Activated T-helper 2 cell treated with anti-CD3 and anti-CD28 coated beads, Interferon-gamma antibody, Interleukin-2, Interleukin-4, amounts not matched to agents 10 μg/mL and 5 μg/mL and 100 μg/mL, durations not matched to agents 14 hours and 24 hours and 36 hours (primary cell): ENCODE results near the gene MSMP. TPM values are rescaled to one million over a fixed set of nuclear protein-coding genes. Genes with fewer than 3 reads are reported as not detected.

Experiments used
- DNase-seq: peaks from one replicate; pipeline ENCODE4 v3.0.0; 2021; ENCODE audit warnings: low spot score
- H3K27ac Mint-ChIP-seq: one replicate; pipeline ENCODE4 v1.8.0; 2021; ENCODE audit warnings: mixed read lengths
- H3K27me3 Mint-ChIP-seq: one replicate; pipeline ENCODE4 v1.8.0; 2021; ENCODE audit warnings: low read depth, mixed read lengths
- H3K36me3 Mint-ChIP-seq: one replicate; pipeline ENCODE4 v1.8.0; 2021; ENCODE audit warnings: low read depth, mixed read lengths
- H3K4me1 Mint-ChIP-seq: one replicate; pipeline ENCODE4 v1.8.0; 2021; ENCODE audit warnings: low read depth, mixed read lengths
- H3K4me3 Mint-ChIP-seq: one replicate; pipeline ENCODE4 v1.8.0; 2021; ENCODE audit warnings: low read depth, mild to moderate bottlenecking, moderate library complexity, mixed read lengths
- H3K9me3 Mint-ChIP-seq: one replicate; pipeline ENCODE4 v1.8.0; 2021; ENCODE audit warnings: mixed read lengths
- intact Hi-C: fragments of 100-400 bp; cut with micrococcal nuclease; formaldehyde crosslinking; loops from one replicate; pipeline ENCODE4 v1.15.1; 2023
- total RNA-seq: library from RNA; stranded (reverse); gene quantifications from 2 replicates; pipeline ENCODE4 v1.2.3, GENCODE V29; 2022

MSMP gene
- total RNA-seq, 1 donor from 2014 or later = 0.37 TPM

GRCh38 chr9:35723426-35723825 is 30.6 kb downstream of the MSMP start:
- no peak overlapping the region for H3K4me3 Mint-ChIP-seq
- H3K9me3 Mint-ChIP-seq = no peaks in the 10 kb centered on the region
- intact Hi-C loops = no loop called here
- H3K27me3 Mint-ChIP-seq = no peaks in the 10 kb centered on the region
- H3K4me1 Mint-ChIP-seq = peaks cover 4% of the 10 kb centered on the region
- peaks cover 62% of the 10 kb centered on the region for H3K36me3 Mint-ChIP-seq
- no peak overlapping the region for H3K27ac Mint-ChIP-seq
- no peak for DNase-seq

- H3K27ac Mint-ChIP-seq = no peak overlapping the region
- no peaks in the 10 kb centered on the region for H3K27me3 Mint-ChIP-seq
- H3K4me3 Mint-ChIP-seq = no peak overlapping the region
- intact Hi-C loops = no loop called here
- no peaks in the 10 kb centered on the region for H3K9me3 Mint-ChIP-seq
- H3K4me1 Mint-ChIP-seq = no peaks in the 10 kb centered on the region
- DNase-seq = no peak
- H3K36me3 Mint-ChIP-seq = peaks cover 82% of the 10 kb centered on the region
Measured at GRCh38 chr9:35719546-35719945, 34.5 kb downstream of the MSMP start.

GRCh38 chr9:35718721-35719511 is 35.2 kb downstream of the MSMP start:
- no peaks in the 10 kb centered on the region for H3K27me3 Mint-ChIP-seq
- H3K4me1 Mint-ChIP-seq = no peaks in the 10 kb centered on the region
- no peak for DNase-seq
- H3K27ac Mint-ChIP-seq = no peak overlapping the region
- intact Hi-C loops = no loop called here
- H3K9me3 Mint-ChIP-seq = no peaks in the 10 kb centered on the region
- H3K36me3 Mint-ChIP-seq = peaks cover 81% of the 10 kb centered on the region
- H3K4me3 Mint-ChIP-seq = no peak overlapping the region

GRCh38 chr9:35717132-35717870 is 36.8 kb downstream of the MSMP start:
- H3K36me3 Mint-ChIP-seq = peaks cover 81% of the 10 kb centered on the region
- H3K4me3 Mint-ChIP-seq = no peak overlapping the region

GRCh38 chr9:35716230-35716629 is 37.8 kb downstream of the MSMP start:
- peaks cover 81% of the 10 kb centered on the region for H3K36me3 Mint-ChIP-seq
- no peak overlapping the region for H3K4me3 Mint-ChIP-seq
- intact Hi-C loops = no loop called here
- no peaks in the 10 kb centered on the region for H3K9me3 Mint-ChIP-seq
- no peaks in the 10 kb centered on the region for H3K27me3 Mint-ChIP-seq
- no peak overlapping the region for H3K27ac Mint-ChIP-seq
- H3K4me1 Mint-ChIP-seq = peaks cover 2% of the 10 kb centered on the region
- DNase-seq = no peak

More at GRCh38 chr9:35717132-35717870, 36.8 kb downstream of the MSMP start:
- no peaks in the 10 kb centered on the region for H3K9me3 Mint-ChIP-seq
- no peak for DNase-seq
- no peaks in the 10 kb centered on the region for H3K4me1 Mint-ChIP-seq
- H3K27me3 Mint-ChIP-seq = no peaks in the 10 kb centered on the region
- intact Hi-C loops = no loop called here
- no peak overlapping the region for H3K27ac Mint-ChIP-seq

- intact Hi-C loops = no loop called here
Measured at GRCh38 chr9:35714579-35715252, 39.4 kb downstream of the MSMP start.

GRCh38 chr9:35714123-35714522 is 40.0 kb downstream of the MSMP start:
- H3K4me1 Mint-ChIP-seq = peaks cover 2% of the 10 kb centered on the region
- H3K36me3 Mint-ChIP-seq = peaks cover 87% of the 10 kb centered on the region
- intact Hi-C loops = no loop called here
- no peak overlapping the region for H3K4me3 Mint-ChIP-seq
- no peaks in the 10 kb centered on the region for H3K27me3 Mint-ChIP-seq
- DNase-seq = no peak
- H3K27ac Mint-ChIP-seq = no peak overlapping the region
- H3K9me3 Mint-ChIP-seq = no peaks in the 10 kb centered on the region

More at GRCh38 chr9:35714579-35715252, 39.4 kb downstream of the MSMP start:
- DNase-seq = no peak
- no peaks in the 10 kb centered on the region for H3K9me3 Mint-ChIP-seq
- no peaks in the 10 kb centered on the region for H3K27me3 Mint-ChIP-seq
- H3K36me3 Mint-ChIP-seq = peaks cover 90% of the 10 kb centered on the region
- no peak overlapping the region for H3K4me3 Mint-ChIP-seq
- no peak overlapping the region for H3K27ac Mint-ChIP-seq
- H3K4me1 Mint-ChIP-seq = peaks cover 2% of the 10 kb centered on the region

- Mint-ChIP-seq H3K4me1 (peaks cover 2% of the 10 kb centered on the region), H3K36me3 (peaks cover 90% of the 10 kb centered on the region), H3K4me3 (no peak overlapping the region), H3K9me3 (no peaks in the 10 kb centered on the region), H3K27me3 (no peaks in the 10 kb centered on the region), H3K27ac (no peak overlapping the region)
- no peak for DNase-seq
- intact Hi-C loops = no loop called here
Measured at GRCh38 chr9:35713578-35713977, 40.5 kb downstream of the MSMP start.

- H3K36me3 Mint-ChIP-seq = peaks cover 90% of the 10 kb centered on the region
- H3K4me1 Mint-ChIP-seq = peaks cover 2% of the 10 kb centered on the region
- H3K27me3 Mint-ChIP-seq = no peaks in the 10 kb centered on the region
- DNase-seq = no peak
- no peak overlapping the region for H3K27ac Mint-ChIP-seq
- intact Hi-C loops = no loop called here
- no peak overlapping the region for H3K4me3 Mint-ChIP-seq
- no peaks in the 10 kb centered on the region for H3K9me3 Mint-ChIP-seq
Measured at GRCh38 chr9:35712762-35713400, 41.2 kb downstream of the MSMP start.

GRCh38 chr9:35711501-35712428 is 42.3 kb downstream of the MSMP start:
- Mint-ChIP-seq H3K9me3 (no peaks in the 10 kb centered on the region), H3K4me1 (peaks cover 2% of the 10 kb centered on the region), H3K27me3 (no peaks in the 10 kb centered on the region), H3K36me3 (peaks cover 90% of the 10 kb centered on the region), H3K4me3 (no peak overlapping the region), H3K27ac (no peak overlapping the region)
- no peak for DNase-seq
- intact Hi-C loops = no loop called here

GRCh38 chr9:35710818-35711500 is 43.1 kb downstream of the MSMP start:
- H3K4me1 Mint-ChIP-seq = peaks cover 2% of the 10 kb centered on the region
- no peak for DNase-seq
- H3K27ac Mint-ChIP-seq = no peak overlapping the region
- H3K36me3 Mint-ChIP-seq = peaks cover 90% of the 10 kb centered on the region
- H3K4me3 Mint-ChIP-seq = no peak overlapping the region
- intact Hi-C loops = no loop called here
- H3K9me3 Mint-ChIP-seq = no peaks in the 10 kb centered on the region
- H3K27me3 Mint-ChIP-seq = no peaks in the 10 kb centered on the region
